HepG2 (cell line): ENCODE measurements around the gene MPC1. TPM values are rescaled to one million over a fixed set of nuclear protein-coding genes. Genes with fewer than 3 reads are reported as not detected.
A peak's percentile ranks its signal among the peaks of the same experiment; 100 is the strongest.

ENCODE experiments used
- CTCF ChIP-seq: sonication (generic); formaldehyde crosslinking; IDR thresholded peaks from 2 replicates; pipeline ENCODE4 v1.5.0; 2020; ENCODE audit warnings: mild to moderate bottlenecking, missing genetic modification reagents, moderate library complexity
- ELF3 ChIP-seq: IDR thresholded peaks from 2 replicates; pipeline ENCODE4 v1.6.1; 2016; ENCODE audit warnings: missing genetic modification reagents, missing compliant biosample characterization
- FOXP4 ChIP-seq: sonication (generic); formaldehyde crosslinking; IDR thresholded peaks from 2 replicates; pipeline ENCODE4 v1.4.0; 2020; ENCODE audit warnings: missing genetic modification reagents
- GFI1 ChIP-seq: sonication (generic); formaldehyde crosslinking; IDR thresholded peaks from 2 replicates; pipeline ENCODE4 v1.5.0; 2020; ENCODE audit warnings: missing genetic modification reagents, mild to moderate bottlenecking, borderline replicate concordance
- HNRNPK ChIP-seq: fragments of 200-400 bp; formaldehyde crosslinking; IDR thresholded peaks from 2 replicates; pipeline ENCODE4 v1.6.1; 2018; ENCODE audit warnings: low read length, low read depth, moderate library complexity, mild to moderate bottlenecking; ENCODE audit not compliant: poor library complexity, severe bottlenecking
- JUN ChIP-seq: sonication (generic); formaldehyde crosslinking; IDR thresholded peaks from 2 replicates; pipeline ENCODE4 v1.4.0; 2020; ENCODE audit warnings: mild to moderate bottlenecking, missing genetic modification reagents
- KDM1A ChIP-seq: IDR thresholded peaks from 2 replicates; pipeline ENCODE4 v1.6.1; 2016; ENCODE audit warnings: missing compliant biosample characterization
- MIER2 ChIP-seq: IDR thresholded peaks from 2 replicates; pipeline ENCODE4 v1.6.1; 2016; ENCODE audit warnings: missing biosample characterization, missing genetic modification reagents
- MXD3 ChIP-seq: IDR thresholded peaks from 2 replicates; pipeline ENCODE4 v1.6.1; 2016; ENCODE audit warnings: mild to moderate bottlenecking, missing biosample characterization, missing genetic modification reagents
- RBFOX2 ChIP-seq: fragments of 200-400 bp; formaldehyde crosslinking; IDR thresholded peaks from 2 replicates; pipeline ENCODE4 v1.6.1; 2017; ENCODE audit warnings: low read depth, mild to moderate bottlenecking, low read length
- RXRA ChIP-seq: sonication (generic); formaldehyde crosslinking; IDR thresholded peaks from 2 replicates; pipeline ENCODE4 v1.5.1; 2020; ENCODE audit warnings: missing genetic modification reagents
- SOX13 ChIP-seq, 3 experiments: fragments of 450-650 bp in 1 of 3; sonication (generic) in 1 of 3; formaldehyde crosslinking in 1 of 3; IDR thresholded peaks in 2 of 3; conservative IDR thresholded peaks in 1 of 3; 2 replicates each; pipeline versions ENCODE4 v1.5.0 to v1.6.1; 2016 to 2020; ENCODE audit warnings: antibody characterized with exemption in 1 of 3, mild to moderate bottlenecking in 1 of 3, missing compliant biosample characterization in 1 of 3, missing genetic modification reagents in 1 of 3, moderate library complexity in 1 of 3
- TSC22D2 ChIP-seq: sonication (generic); formaldehyde crosslinking; IDR thresholded peaks from 2 replicates; pipeline ENCODE4 v1.5.1; 2020; ENCODE audit warnings: missing genetic modification reagents, mild to moderate bottlenecking, borderline replicate concordance
- ZBTB25 ChIP-seq: IDR thresholded peaks from 2 replicates; pipeline ENCODE4 v1.6.1; 2018; ENCODE audit warnings: missing genetic modification reagents
- ZNF138 ChIP-seq: sonication (generic); formaldehyde crosslinking; IDR thresholded peaks from 2 replicates; pipeline ENCODE4 v1.5.0; 2020; ENCODE audit warnings: mild to moderate bottlenecking, low read depth, missing genetic modification reagents
- ZNF235 ChIP-seq: sonication (generic); formaldehyde crosslinking; IDR thresholded peaks from 2 replicates; pipeline ENCODE4 v1.8.1; 2023; ENCODE audit warnings: mild to moderate bottlenecking, missing genetic modification reagents, borderline replicate concordance
- ZNF280D ChIP-seq: sonication (generic); formaldehyde crosslinking; IDR thresholded peaks from 2 replicates; pipeline ENCODE4 v1.5.1; 2020; ENCODE audit warnings: mild to moderate bottlenecking, missing genetic modification reagents
- ZNF33B ChIP-seq: sonication (generic); formaldehyde crosslinking; IDR thresholded peaks from 2 replicates; pipeline ENCODE4 v1.5.1; 2020; ENCODE audit warnings: mild to moderate bottlenecking, missing genetic modification reagents
- ZNF350 ChIP-seq: sonication (generic); formaldehyde crosslinking; IDR thresholded peaks from 2 replicates; pipeline ENCODE4 v1.4.0; 2020; ENCODE audit warnings: mild to moderate bottlenecking, low read depth, missing genetic modification reagents, borderline replicate concordance
- ZNF562 ChIP-seq: sonication (generic); formaldehyde crosslinking; IDR thresholded peaks from 2 replicates; pipeline ENCODE4 v1.8.0; 2022; ENCODE audit warnings: missing genetic modification reagents, borderline replicate concordance
- ZNF782 ChIP-seq: sonication (generic); formaldehyde crosslinking; IDR thresholded peaks from 2 replicates; pipeline ENCODE4 v1.4.0; 2020; ENCODE audit warnings: missing genetic modification reagents, mild to moderate bottlenecking, borderline replicate concordance
- polyA plus RNA-seq, 8 experiments: library from polyadenylated mRNA; depleted of rRNA in 3 of 8; stranded (reverse) in 7 of 8; unstranded in 1 of 8; fragments of >200 nt; fragmentation: Illumina TruSeq in 4 of 8; extraction: Trizol in 4 of 8; gene quantifications; 2 replicates each; pipeline versions ENCODE4 v1.2.1 to v1.2.3, GENCODE V29; 2011 to 2016; ENCODE audit warnings: low read depth in 4 of 8, missing spikeins in 1 of 8, mixed read lengths in 1 of 8; ENCODE audit not compliant: insufficient read depth in 1 of 8
- total RNA-seq, 5 experiments: library from RNA; depleted of rRNA; stranded (reverse); fragments of >200 nt; fragmentation: Illumina TruSeq; extraction: Trizol; gene quantifications; 2 replicates each; pipeline ENCODE4 v1.2.3, GENCODE V29; 2016; ENCODE audit warnings: low read depth in 1 of 5

The MPC1 gene
- total and polyA plus RNA-seq, 2 of the 13 experiments (the other 11 are each of a cell fraction or from before 2014, with no cell fraction given) = 189 to 214 TPM

GRCh38 chr6:166386111-166386510 is 3.4 kb upstream of the MPC1 start (continued):
- peak; percentile 23; the same call in 1 of the 2 replicates for TF ChIP-seq FOXP4 (CRISPR knock-in tag)
- no peak for TF ChIP-seq HNRNPK
- no peak for TF ChIP-seq SOX13 (IDR thresholded peaks at IDR 0.05)
- TF ChIP-seq SOX13 (CRISPR knock-in tag; conservative IDR thresholded peaks at IDR 0.05 in 1 of 2, IDR thresholded peaks at IDR 0.05 in 1 of 2) = no peak
- no peak for TF ChIP-seq ZNF782 (CRISPR knock-in tag)
- no peak for TF ChIP-seq KDM1A
- TF ChIP-seq MXD3 (CRISPR knock-in tag) = no peak
- TF ChIP-seq ZNF280D (CRISPR knock-in tag) = no peak
- peak; percentile 42; the same call in 1 of the 2 replicates for TF ChIP-seq ZNF350 (CRISPR knock-in tag)
- TF ChIP-seq ELF3 = no peak
- TF ChIP-seq GFI1 (CRISPR knock-in tag) = no peak
- no peak for TF ChIP-seq ZBTB25 (CRISPR knock-in tag)
- no peak for TF ChIP-seq CTCF (CRISPR knock-in tag)
- no peak for TF ChIP-seq ZNF138
- TF ChIP-seq RXRA = no peak
- no peak for TF ChIP-seq TSC22D2 (CRISPR knock-in tag)
- TF ChIP-seq JUN (CRISPR knock-in tag) = no peak
- no peak for TF ChIP-seq MIER2
- TF ChIP-seq RBFOX2 = no peak
- no peak for TF ChIP-seq ZNF562 (CRISPR knock-in tag)
- no peak for TF ChIP-seq ZNF33B
- TF ChIP-seq ZNF235 (CRISPR knock-in tag) = no peak
